Measurements from ENCODE around the gene NOX3. TPM values are rescaled to one million over a fixed set of nuclear protein-coding genes. Genes with fewer than 3 reads are reported as not detected.

NOX3 gene
- total RNA-seq, 2 experiments from 2014 or later: not detected

DNA sequence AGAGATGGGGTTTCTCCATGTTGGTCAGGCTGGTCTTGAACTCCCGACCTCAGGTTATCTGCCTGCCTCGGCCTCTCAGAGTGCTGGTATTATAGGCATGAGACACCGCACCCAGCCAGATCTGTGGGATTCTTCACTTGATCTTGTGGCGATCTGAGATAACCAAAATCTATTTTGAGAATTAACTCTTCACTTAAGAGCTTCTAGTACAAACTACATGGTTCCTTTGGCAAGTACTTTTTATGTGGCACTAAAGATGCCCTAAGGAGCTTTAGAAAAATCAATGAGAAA, 103.6 kb downstream of the NOX3 start:
- Mint-ChIP-seq H3K4me1 (ENCODE audit: low read depth) (peaks cover 6% of the 10 kb centered on the region), H3K9me3 (peaks cover 26% of the 10 kb centered on the region), H3K4me3 (no peak overlapping the region), H3K27ac (no peak overlapping the region), H3K36me3 (ENCODE audit: low read depth) (peaks cover 5% of the 10 kb centered on the region), H3K27me3 (no peaks in the 10 kb centered on the region)
- ATAC-seq (no peak), DNase-seq (no peak)
- TF ChIP-seq, protein P1, sequence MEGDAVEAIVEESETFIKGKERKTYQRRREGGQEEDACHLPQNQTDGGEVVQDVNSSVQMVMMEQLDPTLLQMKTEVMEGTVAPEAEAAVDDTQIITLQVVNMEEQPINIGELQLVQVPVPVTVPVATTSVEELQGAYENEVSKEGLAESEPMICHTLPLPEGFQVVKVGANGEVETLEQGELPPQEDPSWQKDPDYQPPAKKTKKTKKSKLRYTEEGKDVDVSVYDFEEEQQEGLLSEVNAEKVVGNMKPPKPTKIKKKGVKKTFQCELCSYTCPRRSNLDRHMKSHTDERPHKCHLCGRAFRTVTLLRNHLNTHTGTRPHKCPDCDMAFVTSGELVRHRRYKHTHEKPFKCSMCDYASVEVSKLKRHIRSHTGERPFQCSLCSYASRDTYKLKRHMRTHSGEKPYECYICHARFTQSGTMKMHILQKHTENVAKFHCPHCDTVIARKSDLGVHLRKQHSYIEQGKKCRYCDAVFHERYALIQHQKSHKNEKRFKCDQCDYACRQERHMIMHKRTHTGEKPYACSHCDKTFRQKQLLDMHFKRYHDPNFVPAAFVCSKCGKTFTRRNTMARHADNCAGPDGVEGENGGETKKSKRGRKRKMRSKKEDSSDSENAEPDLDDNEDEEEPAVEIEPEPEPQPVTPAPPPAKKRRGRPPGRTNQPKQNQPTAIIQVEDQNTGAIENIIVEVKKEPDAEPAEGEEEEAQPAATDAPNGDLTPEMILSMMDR (IDR thresholded peaks at IDR 0.05): no peak
- ChIA-PET CTCF (no interaction called here), POLR2A (no interaction called here)
- intact Hi-C loops (cut with micrococcal nuclease): no loop called here

DNA sequence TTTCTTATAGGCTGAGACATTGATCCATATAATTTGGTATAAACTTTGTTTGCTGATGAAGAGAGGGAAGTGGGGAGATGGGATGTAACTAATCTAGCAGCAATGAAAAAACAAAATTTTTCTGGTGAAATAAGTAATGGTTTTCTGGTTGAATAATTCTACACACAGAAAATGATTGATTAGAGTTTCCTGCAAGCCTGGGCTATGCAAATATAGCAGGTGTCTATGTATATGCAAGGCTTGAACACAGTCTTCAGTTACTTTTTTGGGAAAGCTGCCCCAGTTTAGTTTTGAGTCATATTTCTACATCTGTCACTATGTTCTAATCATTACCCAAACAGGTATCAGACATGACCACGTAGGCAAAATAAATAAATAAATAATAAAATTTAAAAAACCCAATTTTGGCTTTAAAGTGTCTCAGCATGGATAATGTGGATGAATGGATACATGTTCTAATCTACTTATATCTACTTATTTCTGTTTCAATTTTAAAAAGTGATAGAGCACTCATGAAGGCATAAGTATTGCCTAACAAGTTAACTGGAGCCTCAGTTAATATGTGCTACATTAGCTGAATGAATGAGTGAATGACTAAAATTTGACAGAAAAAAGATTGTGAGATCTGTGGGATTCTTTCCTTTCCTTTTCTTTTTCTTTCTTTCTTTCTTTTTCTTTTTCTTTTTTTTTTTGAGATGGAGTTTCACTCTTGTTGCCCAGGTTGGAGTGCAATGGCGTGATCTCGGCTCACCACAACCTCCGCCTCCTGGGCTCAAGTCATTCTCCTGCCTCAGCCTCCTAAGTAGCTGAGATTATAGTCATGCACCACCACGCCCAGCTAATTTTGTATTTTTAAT, 104.1 kb downstream of the NOX3 start:
- ChIA-PET POLR2A (no interaction called here), CTCF (no interaction called here)
- Mint-ChIP-seq H3K27ac (no peak overlapping the region), H3K27me3 (no peaks in the 10 kb centered on the region), H3K36me3 (ENCODE audit: low read depth) (peaks cover 5% of the 10 kb centered on the region), H3K4me1 (ENCODE audit: low read depth) (peaks cover 6% of the 10 kb centered on the region), H3K4me3 (no peak overlapping the region), H3K9me3 (peaks cover 31% of the 10 kb centered on the region)
- intact Hi-C loops (cut with micrococcal nuclease): no loop called here
- TF ChIP-seq, protein P1 (IDR thresholded peaks at IDR 0.05): no peak
- DNase-seq (no peak), ATAC-seq (no peak)

DNA sequence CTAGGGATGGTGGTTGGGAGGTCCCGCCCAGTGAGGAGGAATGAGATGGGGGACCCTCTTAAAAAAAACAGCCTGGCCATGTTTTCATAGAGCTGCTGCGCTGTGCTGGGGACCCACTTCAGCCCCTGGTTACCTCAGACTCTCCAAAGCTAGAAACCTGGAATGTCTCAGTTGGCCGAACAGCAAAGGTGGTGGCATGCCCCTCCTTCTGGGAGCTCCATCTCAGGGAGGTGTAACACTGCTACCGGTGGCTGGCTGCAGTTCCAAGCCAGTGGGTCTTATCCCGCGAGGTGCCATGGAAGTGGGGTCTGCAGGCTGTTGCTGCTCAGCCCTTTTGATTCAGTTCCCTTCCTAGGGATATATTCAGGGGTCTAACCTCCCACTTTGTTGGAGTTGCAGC, 105.7 kb downstream of the NOX3 start:
- intact Hi-C loops (cut with micrococcal nuclease): no loop called here
- CTCF ChIA-PET: no interaction called here
- H3K27me3 Mint-ChIP-seq: no peaks in the 10 kb centered on the region
- ATAC-seq (no peak), DNase-seq (no peak)
- peaks cover 34% of the 10 kb centered on the region for H3K9me3 Mint-ChIP-seq
- peaks cover 4% of the 10 kb centered on the region for H3K36me3 Mint-ChIP-seq (ENCODE audit: low read depth)
- no peak overlapping the region for H3K4me3 Mint-ChIP-seq
- no peak overlapping the region for H3K27ac Mint-ChIP-seq
- TF ChIP-seq, protein P1 (IDR thresholded peaks at IDR 0.05): no peak
- POLR2A ChIA-PET: no interaction called here
- H3K4me1 Mint-ChIP-seq (ENCODE audit: low read depth): peaks cover 6% of the 10 kb centered on the region

DNA sequence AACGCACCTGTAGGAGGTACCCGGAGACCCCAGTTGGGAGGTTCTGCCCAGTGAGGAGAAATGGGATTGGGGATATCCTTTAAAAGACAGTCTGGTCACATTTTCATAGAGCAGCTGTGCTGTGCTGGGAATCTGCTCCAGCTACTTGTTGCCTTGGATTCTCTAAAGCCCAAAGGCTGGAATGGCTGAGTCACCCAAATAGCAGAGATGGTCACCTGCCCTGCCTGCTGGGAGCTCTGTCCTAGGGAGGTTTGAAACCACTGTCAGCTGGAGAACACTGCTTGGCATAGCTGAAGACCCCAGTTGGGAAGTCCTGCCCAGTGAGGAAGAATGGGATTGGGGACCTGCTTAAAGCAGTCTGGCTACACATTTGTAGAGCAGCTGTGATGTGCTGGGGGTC, 106.5 kb downstream of the NOX3 start:
- CTCF ChIA-PET: interaction anchor here (1.0 kb wide), 1 partner anchor 21 kb away, joined by 3 read pairs; no protein-coding TSS in a partner anchor
- no peak for DNase-seq
- no peak overlapping the region for H3K27ac Mint-ChIP-seq
- H3K27me3 Mint-ChIP-seq: no peaks in the 10 kb centered on the region
- peaks cover under 1% of the 10 kb centered on the region for H3K36me3 Mint-ChIP-seq (ENCODE audit: low read depth)
- ATAC-seq: no peak
- TF ChIP-seq, protein P1 (IDR thresholded peaks at IDR 0.05): no peak
- POLR2A ChIA-PET: no interaction called here
- intact Hi-C loops (cut with micrococcal nuclease): no loop called here
- peaks cover 28% of the 10 kb centered on the region for H3K9me3 Mint-ChIP-seq
- H3K4me1 Mint-ChIP-seq (ENCODE audit: low read depth): peaks cover 6% of the 10 kb centered on the region
- H3K4me3 Mint-ChIP-seq: no peak overlapping the region

DNA sequence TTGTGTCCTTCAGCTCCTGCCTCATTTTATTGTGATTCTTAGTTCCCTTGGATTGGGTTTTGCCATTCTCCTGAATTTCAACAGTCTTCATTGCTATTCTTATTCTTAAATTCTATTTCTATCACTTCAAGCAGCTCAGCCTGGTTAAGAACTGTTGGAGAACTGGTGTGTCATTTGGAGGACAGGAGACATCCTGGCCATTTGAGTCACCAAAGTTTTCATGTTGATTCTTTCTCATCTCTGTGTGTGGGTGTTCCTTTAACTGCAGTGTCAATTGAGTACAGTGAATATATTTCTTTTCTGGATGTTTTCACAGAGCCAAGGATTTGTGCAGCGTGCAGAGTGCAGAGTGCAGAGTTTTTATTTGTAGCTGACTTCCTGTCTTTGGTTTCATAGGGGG, 107.8 kb downstream of the NOX3 start:
- TF ChIP-seq, protein P1 (IDR thresholded peaks at IDR 0.05): no peak
- no peak overlapping the region for H3K4me3 Mint-ChIP-seq
- ChIA-PET POLR2A (no interaction called here), CTCF (interaction anchor here (1.5 kb wide), 1 partner anchor 20 kb away, joined by 4 read pairs; no protein-coding TSS in a partner anchor)
- peaks cover 20% of the 10 kb centered on the region for H3K9me3 Mint-ChIP-seq
- H3K27me3 Mint-ChIP-seq: no peaks in the 10 kb centered on the region
- H3K27ac Mint-ChIP-seq: no peak overlapping the region
- DNase-seq (no peak), ATAC-seq (no peak)
- intact Hi-C loops (cut with micrococcal nuclease): no loop called here
- no peaks in the 10 kb centered on the region for H3K36me3 Mint-ChIP-seq (ENCODE audit: low read depth)
- H3K4me1 Mint-ChIP-seq (ENCODE audit: low read depth): peaks cover 6% of the 10 kb centered on the region

Measured in activated CD8-positive, alpha-beta T cell treated with anti-CD3 and anti-CD28 coated beads for 36 hours (primary cell).